ENCODE data around the gene LRBA.

The LRBA gene

GRCh38 chr4:150366487-150366999 is 648.5 kb downstream of the LRBA start:
- DNase-seq (ENCODE audit: low spot score): no peak

GRCh38 chr4:150363721-150364688 is 651.1 kb downstream of the LRBA start:
- no peak for DNase-seq (ENCODE audit: low spot score)

GRCh38 chr4:150358691-150359090 is 656.4 kb downstream of the LRBA start:
- no peak for DNase-seq (ENCODE audit: low spot score)

- DNase-seq (ENCODE audit: low spot score): no peak
These were observed 657.3 kb downstream of the LRBA start for GRCh38 chr4:150357829-150358228.

- DNase-seq (ENCODE audit: low spot score): no peak
These were observed 659.1 kb downstream of the LRBA start for GRCh38 chr4:150355858-150356455.

- DNase-seq (ENCODE audit: low spot score): no peak
These were observed 659.7 kb downstream of the LRBA start for GRCh38 chr4:150355418-150355817.

- no peak for DNase-seq (ENCODE audit: low spot score)
These were observed 660.8 kb downstream of the LRBA start for GRCh38 chr4:150354214-150354796.

- DNase-seq (ENCODE audit: low spot score): no peak
These were observed 667.0 kb downstream of the LRBA start for GRCh38 chr4:150348079-150348478.

GRCh38 chr4:150345207-150345744 is 669.8 kb downstream of the LRBA start:
- DNase-seq (ENCODE audit: low spot score): no peak

GRCh38 chr4:150343796-150344195 is 671.3 kb downstream of the LRBA start:
- DNase-seq (ENCODE audit: low spot score): no peak

GRCh38 chr4:150342945-150343344 is 672.1 kb downstream of the LRBA start:
- DNase-seq (ENCODE audit: low spot score): no peak

- no peak for DNase-seq (ENCODE audit: low spot score)
These were observed 677.4 kb downstream of the LRBA start for GRCh38 chr4:150337734-150338133.

GRCh38 chr4:150336676-150337412 is 678.2 kb downstream of the LRBA start:
- DNase-seq (ENCODE audit: low spot score): no peak

GRCh38 chr4:150332961-150333360 is 682.1 kb downstream of the LRBA start:
- DNase-seq (ENCODE audit: low spot score): no peak

GRCh38 chr4:150332086-150332485 is 683.0 kb downstream of the LRBA start:
- no peak for DNase-seq (ENCODE audit: low spot score)

GRCh38 chr4:150329373-150329772 is 685.7 kb downstream of the LRBA start:
- DNase-seq (ENCODE audit: low spot score): no peak

- DNase-seq (ENCODE audit: low spot score): no peak
These were observed 686.6 kb downstream of the LRBA start for GRCh38 chr4:150328496-150328895.

GRCh38 chr4:150327262-150327780 is 687.8 kb downstream of the LRBA start:
- DNase-seq (ENCODE audit: low spot score): no peak

- no peak for DNase-seq (ENCODE audit: low spot score)
These were observed 689.2 kb downstream of the LRBA start for GRCh38 chr4:150325872-150326271.

- DNase-seq (ENCODE audit: low spot score): no peak
These were observed 691.4 kb downstream of the LRBA start for GRCh38 chr4:150323406-150324325.
